ENCODE results near the gene ROGDI. TPM values are rescaled to one million over a fixed set of nuclear protein-coding genes. Genes with fewer than 3 reads are reported as not detected.

The ROGDI gene
- total RNA-seq = 10 to 100 TPM; 12.3 to 18.3 (median 13.0) TPM
- polyA plus RNA-seq = 10 to 100 TPM; 55.0 to 63.0 TPM

- DNase-seq = peak; percentile 88 to 96 (median 92)
- H3K9me3 ChIP-seq = no peaks in the 10 kb centered on the region
- WGBS, 2 donors = 0 to 1% methylated on average over 45 to 70 of the region's 70 CpGs
- no peaks in the 10 kb centered on the region for H3K27me3 ChIP-seq
- H3K4me1 ChIP-seq = peaks cover 14 to 21% (median 16%) of the 10 kb centered on the region in 3 donors
- intact Hi-C loops (cut with DNase I) = loop anchor here in 1 of 3 donors (10.0 kb wide), 1 partner anchor 63 kb away; no protein-coding TSS in a partner anchor
- peaks cover 0 to 6% (median under 1%) of the 10 kb centered on the region in 3 donors for H3K36me3 ChIP-seq
- no peak for TF ChIP-seq CTCF (IDR thresholded peaks at IDR 0.05)
- ATAC-seq = peak; percentile 63 to 78 (median 76)
- H3K4me3 ChIP-seq = peak within 1 kb of the TSS; percentile 58 to 91 (median 82)
- peak within 1 kb of the TSS; percentile 67 to 87 (median 79) for H3K27ac ChIP-seq
- FAIRE-seq = no peak
Observed at GRCh38 chr16:4801962-4802658, at the start of gene ROGDI. TSS of gene ROGDI (minus strand) at chr16:4802633. CDS start at chr16:4802571, 62 bp downstream.

- WGBS, 2 donors = 57 to 61% methylated on average over 3 of the region's 3 CpGs
- FAIRE-seq (no peak), ATAC-seq (no peak), DNase-seq (no peak)
- H3K36me3 ChIP-seq = peaks cover 0 to 14% (median 0%) of the 10 kb centered on the region in 3 donors
- no peaks in the 10 kb centered on the region for H3K27me3 ChIP-seq
- H3K9me3 ChIP-seq = no peaks in the 10 kb centered on the region
- no peak overlapping the region for H3K27ac ChIP-seq
- peak overlapping the region in 1 of 4 donors; percentile 0 for H3K4me3 ChIP-seq
- intact Hi-C loops (cut with DNase I) = loop anchor here in 1 of 3 donors (10.0 kb wide), 1 partner anchor 65 kb away; no protein-coding TSS in a partner anchor
- TF ChIP-seq CTCF (IDR thresholded peaks at IDR 0.05) = no peak
- peaks cover 17 to 41% (median 19%) of the 10 kb centered on the region in 3 donors for H3K4me1 ChIP-seq
Observed at GRCh38 chr16:4850211-4850610, 47.8 kb upstream of the ROGDI start.

GRCh38 chr16:4847774-4848587, 45.5 kb upstream of the ROGDI start:
- intact Hi-C loops (cut with DNase I) = loop anchor here in 1 of 3 donors (10.0 kb wide), 1 partner anchor 107 kb away; the partner anchor contains the start of gene SEC14L5
- no peaks in the 10 kb centered on the region for H3K27me3 ChIP-seq
- peak overlapping the region; percentile 90 to 97 (median 94) for H3K27ac ChIP-seq
- ATAC-seq (peak; percentile 21 to 43 (median 32)), DNase-seq (peak; percentile 67 to 83 (median 77)), FAIRE-seq (no peak)
- H3K4me1 ChIP-seq = peaks cover 17 to 44% (median 22%) of the 10 kb centered on the region in 3 donors
- H3K9me3 ChIP-seq = no peaks in the 10 kb centered on the region
- no peak for TF ChIP-seq CTCF (IDR thresholded peaks at IDR 0.05)
- WGBS, 2 donors = 0% methylated on average over 73 to 83 of the region's 83 CpGs
- H3K4me3 ChIP-seq = peak overlapping the region; percentile 76 to 98 (median 93)
- H3K36me3 ChIP-seq = peaks cover 0 to 16% (median 0%) of the 10 kb centered on the region in 3 donors

GRCh38 chr16:4846901-4847773, 44.7 kb upstream of the ROGDI start, which contains the start of the genes GLYR1 and UBN1:
TSS of gene GLYR1 (minus strand) at chr16:4847288. CDS start at chr16:4847265, 23 bp downstream.
TSS of gene UBN1 (plus strand) at chr16:4847481. CDS start at chr16:4852918, 5,437 bp downstream.
- FAIRE-seq (no peak), DNase-seq (peak; percentile 99 to 100 (median 100)), ATAC-seq (peak; percentile 94 to 98 (median 94))
- TF ChIP-seq CTCF (IDR thresholded peaks at IDR 0.05) = no peak
- intact Hi-C loops (cut with DNase I) = loop anchor here in 1 of 3 donors (10.0 kb wide), 1 partner anchor 108 kb away; the partner anchor contains the start of gene SEC14L5
- H3K27ac ChIP-seq = peak within 1 kb of the TSS; percentile 90 to 97 (median 94)
- WGBS, 2 donors = 0 to 1% methylated on average over 76 to 126 of the region's 126 CpGs
- no peaks in the 10 kb centered on the region for H3K27me3 ChIP-seq
- no peaks in the 10 kb centered on the region for H3K9me3 ChIP-seq
- H3K36me3 ChIP-seq = peaks cover 0 to 23% (median 2%) of the 10 kb centered on the region in 3 donors
- peaks cover 17 to 43% (median 22%) of the 10 kb centered on the region in 3 donors for H3K4me1 ChIP-seq
- peak within 1 kb of the TSS; percentile 76 to 98 (median 93) for H3K4me3 ChIP-seq

Data from pancreas (tissue), 10 donors.